HepG2 (cell line): Measurements from ENCODE around the gene SECTM1. TPM values are rescaled to one million over a fixed set of nuclear protein-coding genes. Genes with fewer than 3 reads are reported as not detected.

Experiments
- CHD4 ChIP-seq: fragments of 200-600 bp; sonication (generic); IDR thresholded peaks from 2 replicates; pipeline ENCODE4 v1.7.0; 2017; ENCODE audit warnings: mild to moderate bottlenecking, low read length, borderline replicate concordance
- ESRRA ChIP-seq: sonication (generic); formaldehyde crosslinking; IDR thresholded peaks from 2 replicates; pipeline ENCODE4 v1.5.1; 2020; ENCODE audit warnings: mild to moderate bottlenecking, low read depth, missing genetic modification reagents
- FUBP1 ChIP-seq: sonication (generic); formaldehyde crosslinking; IDR thresholded peaks from 2 replicates; pipeline ENCODE4 v1.5.1; 2020; ENCODE audit warnings: missing genetic modification reagents, mild to moderate bottlenecking, borderline replicate concordance
- GTF3A ChIP-seq: sonication (generic); formaldehyde crosslinking; conservative IDR thresholded peaks from 2 replicates; pipeline ENCODE4 v1.4.0; 2020; ENCODE audit warnings: mild to moderate bottlenecking, missing genetic modification reagents
- HDAC6 ChIP-seq: fragments of 200-600 bp; sonication (generic); IDR thresholded peaks from 2 replicates; pipeline ENCODE4 v1.7.0; 2017; ENCODE audit warnings: mild to moderate bottlenecking, antibody characterized with exemption, low read length, low read depth
- PAXIP1 ChIP-seq: sonication (generic); formaldehyde crosslinking; conservative IDR thresholded peaks from 2 replicates; pipeline ENCODE4 v1.4.0; 2020; ENCODE audit warnings: mild to moderate bottlenecking, missing genetic modification reagents, moderate library complexity
- PPARG ChIP-seq: conservative IDR thresholded peaks from 2 replicates; pipeline ENCODE4 v1.6.1; 2016; ENCODE audit warnings: missing biosample characterization, missing genetic modification reagents
- SNAPC4 ChIP-seq: sonication (generic); formaldehyde crosslinking; IDR thresholded peaks from 2 replicates; pipeline ENCODE4 v1.4.0; 2020; ENCODE audit warnings: mild to moderate bottlenecking, missing genetic modification reagents
- TCF7L2 ChIP-seq: IDR thresholded peaks from 2 replicates; pipeline ENCODE4 v1.6.1; 2011; ENCODE audit warnings: mild to moderate bottlenecking, low read depth, low read length, moderate library complexity
- U2AF2 ChIP-seq: fragments of 200-400 bp; formaldehyde crosslinking; IDR thresholded peaks from 2 replicates; pipeline ENCODE4 v1.6.1; 2017; ENCODE audit warnings: low read depth, mild to moderate bottlenecking, low read length
- ZFP41 ChIP-seq: sonication (generic); formaldehyde crosslinking; IDR thresholded peaks from 2 replicates; pipeline ENCODE4 v1.4.0; 2020; ENCODE audit warnings: mild to moderate bottlenecking, missing genetic modification reagents, borderline replicate concordance
- ZNF160 ChIP-seq: sonication (generic); formaldehyde crosslinking; IDR thresholded peaks from 2 replicates; pipeline ENCODE4 v1.8.0; 2022; ENCODE audit warnings: mild to moderate bottlenecking, inconsistent platforms, missing genetic modification reagents
- ZNF263 ChIP-seq: sonication (generic); formaldehyde crosslinking; IDR thresholded peaks from 2 replicates; pipeline ENCODE4 v1.4.0; 2020; ENCODE audit warnings: missing genetic modification reagents
- ZNF503 ChIP-seq: sonication (generic); formaldehyde crosslinking; IDR thresholded peaks from 2 replicates; pipeline ENCODE4 v1.4.0; 2020; ENCODE audit warnings: missing genetic modification reagents
- ZNF614 ChIP-seq: IDR thresholded peaks from 2 replicates; pipeline ENCODE4 v1.6.1; 2018; ENCODE audit warnings: missing biosample characterization, missing genetic modification reagents, inconsistent platforms, borderline replicate concordance
- ZNF879 ChIP-seq: sonication (generic); formaldehyde crosslinking; IDR thresholded peaks from 2 replicates; pipeline ENCODE4 v1.8.1; 2023; ENCODE audit warnings: missing genetic modification reagents
- polyA plus RNA-seq, 8 experiments: library from polyadenylated mRNA; depleted of rRNA in 3 of 8; stranded (reverse) in 7 of 8; unstranded in 1 of 8; fragments of >200 nt; fragmentation: Illumina TruSeq in 4 of 8; extraction: Trizol in 4 of 8; gene quantifications; 2 replicates each; pipeline versions ENCODE4 v1.2.1 to v1.2.3, GENCODE V29; 2011 to 2016; ENCODE audit warnings: low read depth in 4 of 8, missing spikeins in 1 of 8, mixed read lengths in 1 of 8; ENCODE audit not compliant: insufficient read depth in 1 of 8
- total RNA-seq, 5 experiments: library from RNA; depleted of rRNA; stranded (reverse); fragments of >200 nt; fragmentation: Illumina TruSeq; extraction: Trizol; gene quantifications; 2 replicates each; pipeline ENCODE4 v1.2.3, GENCODE V29; 2016; ENCODE audit warnings: low read depth in 1 of 5

Gene SECTM1
- total and polyA plus RNA-seq, 2 of the 13 experiments (the other 11 are each of a cell fraction or from before 2014, with no cell fraction given): 3.5 to 5.3 TPM

GRCh38 chr17:82328141-82328993 lies 5.2 kb downstream of the SECTM1 start (continued):
- TF ChIP-seq ESRRA (CRISPR knock-in tag): peak; percentile 96
- TF ChIP-seq ZNF503: 0 out of 2 replicates have a peak, but pooled peaks have one; percentile 68
- TF ChIP-seq HDAC6: no peak
- TF ChIP-seq SNAPC4: peak; percentile 87; the same call in 1 of the 2 replicates
- peak; percentile 84; the same call in 1 of the 2 replicates for TF ChIP-seq ZNF614 (CRISPR knock-in tag)
- no peak for TF ChIP-seq FUBP1 (CRISPR knock-in tag)
- peak; percentile 49 for TF ChIP-seq ZNF263 (CRISPR knock-in tag)
- TF ChIP-seq ZNF879 (CRISPR knock-in tag): 0 out of 2 replicates have a peak, but pooled peaks have one; percentile 75
- TF ChIP-seq ZFP41 (CRISPR knock-in tag): no peak
- no peak for TF ChIP-seq U2AF2
- no peak for TF ChIP-seq TCF7L2
- TF ChIP-seq PPARG (CRISPR knock-in tag): peak; percentile 97
- peak; percentile 98 for TF ChIP-seq PAXIP1 (CRISPR knock-in tag)
- TF ChIP-seq GTF3A (CRISPR knock-in tag): no peak
- TF ChIP-seq CHD4: peak; percentile 87
- TF ChIP-seq ZNF160 (CRISPR knock-in tag): peak; percentile 74; the same call in 1 of the 2 replicates
